LNCAP (cell line): Measurements from ENCODE around the gene ADCY10.

Source experiments
- CTCF ChIP-seq: fragments of 450-650 bp; IDR thresholded peaks from 2 replicates; pipeline ENCODE4 v1.5.1; 2017; ENCODE audit warnings: mild to moderate bottlenecking

Gene ADCY10

GRCh38 chr1:167898578-167899222 is 15.2 kb downstream of the ADCY10 start:
- no peak for TF ChIP-seq CTCF

- no peak for TF ChIP-seq CTCF
Measured at GRCh38 chr1:167893798-167894197, 20.1 kb downstream of the ADCY10 start.

GRCh38 chr1:167890400-167890799 is 23.5 kb downstream of the ADCY10 start:
- TF ChIP-seq CTCF: no peak

GRCh38 chr1:167882376-167882775 is 31.6 kb downstream of the ADCY10 start:
- no peak for TF ChIP-seq CTCF

- no peak for TF ChIP-seq CTCF
Measured at GRCh38 chr1:167881786-167882185, 32.1 kb downstream of the ADCY10 start.

- TF ChIP-seq CTCF: no peak
Measured at GRCh38 chr1:167881069-167881468, 32.9 kb downstream of the ADCY10 start.

- no peak for TF ChIP-seq CTCF
Measured at GRCh38 chr1:167880580-167881021, 33.3 kb downstream of the ADCY10 start.

- TF ChIP-seq CTCF: no peak
Measured at GRCh38 chr1:167879508-167879907, 34.4 kb downstream of the ADCY10 start.
